Ramos (cell line): ENCODE data around the gene NTN3.

Experiments used
- in situ Hi-C: fragments of 300-500 bp; cut with MboI; formaldehyde crosslinking; loops from one replicate; pipeline ENCODE4 v1.14.3; 2022; ENCODE audit warnings: low sequenced_read_pairs; ENCODE audit not compliant: unreplicated experiment

NTN3 gene

GRCh38 chr16:2494616-2495015 lies 23.5 kb downstream of the NTN3 start:
- in situ Hi-C loops, result no loop called here

GRCh38 chr16:2495041-2495440 lies 23.9 kb downstream of the NTN3 start:
- in situ Hi-C loops, result no loop called here

DNA sequence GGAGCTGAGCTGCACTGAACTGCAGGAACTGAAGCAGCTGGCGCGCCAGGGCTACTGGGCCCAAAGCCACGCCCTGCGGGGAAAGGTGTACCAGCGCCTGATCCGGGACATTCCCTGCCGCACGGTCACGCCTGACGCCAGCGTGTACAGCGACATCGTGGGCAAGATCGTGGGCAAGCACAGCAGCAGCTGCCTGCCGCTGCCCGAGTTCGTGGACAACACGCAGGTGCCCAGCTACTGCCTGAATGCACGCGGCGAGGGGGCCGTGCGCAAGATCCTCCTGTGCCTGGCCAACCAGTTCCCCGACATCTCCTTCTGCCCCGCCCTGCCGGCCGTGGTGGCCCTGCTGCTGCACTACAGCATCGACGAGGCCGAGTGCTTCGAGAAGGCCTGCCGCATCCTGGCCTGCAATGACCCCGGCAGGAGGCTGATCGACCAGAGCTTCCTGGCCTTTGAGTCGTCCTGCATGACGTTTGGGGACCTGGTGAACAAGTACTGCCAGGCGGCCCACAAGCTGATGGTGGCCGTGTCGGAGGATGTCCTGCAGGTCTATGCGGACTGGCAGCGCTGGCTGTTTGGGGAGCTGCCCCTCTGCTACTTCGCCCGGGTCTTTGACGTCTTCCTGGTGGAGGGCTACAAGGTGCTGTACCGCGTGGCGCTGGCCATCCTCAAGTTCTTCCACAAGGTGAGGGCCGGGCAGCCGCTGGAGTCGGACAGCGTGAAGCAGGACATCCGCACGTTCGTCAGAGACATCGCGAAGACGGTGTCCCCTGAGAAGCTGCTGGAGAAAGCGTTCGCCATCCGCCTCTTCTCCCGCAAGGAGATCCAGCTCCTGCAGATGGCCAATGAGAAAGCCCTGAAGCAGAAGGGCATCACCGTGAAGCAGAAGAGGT lies 25.4 kb downstream of the NTN3 start:
- in situ Hi-C loops, result no loop called here

- in situ Hi-C loops, result no loop called here
Observed at GRCh38 chr16:2497116-2497630, 26.1 kb downstream of the NTN3 start.

- in situ Hi-C loops, result no loop called here
Observed at GRCh38 chr16:2497695-2498484, 26.8 kb downstream of the NTN3 start.

- in situ Hi-C loops, result no loop called here
Observed at GRCh38 chr16:2498531-2499253, 27.6 kb downstream of the NTN3 start.

- in situ Hi-C loops, result no loop called here
Observed at GRCh38 chr16:2499454-2499853, 28.4 kb downstream of the NTN3 start.

DNA sequence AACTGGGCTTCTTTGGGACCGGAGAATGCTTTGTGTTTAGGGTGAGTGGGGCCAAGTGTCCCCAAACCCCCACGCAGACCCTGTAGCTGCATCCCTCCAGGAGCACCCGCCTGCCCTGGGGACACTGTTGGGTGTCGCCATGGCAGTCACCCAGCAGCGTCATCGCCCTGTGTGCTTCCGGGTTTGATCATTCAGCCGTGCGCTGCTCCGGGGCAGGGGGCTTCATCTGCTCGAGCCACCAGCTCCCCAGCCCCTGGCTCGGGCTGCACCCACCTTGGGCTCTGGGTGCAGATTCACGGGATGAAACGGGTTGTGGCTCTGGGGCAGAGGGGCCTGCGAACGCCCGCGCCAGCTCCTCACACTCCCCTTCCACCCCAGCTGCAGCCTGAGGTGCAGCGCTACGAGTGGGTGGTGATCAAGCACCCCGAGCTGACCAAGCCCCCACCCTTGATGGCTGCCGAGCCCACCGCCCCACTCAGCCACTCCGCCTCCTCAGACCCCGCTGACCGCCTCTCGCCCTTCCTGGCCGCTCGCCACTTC lies 28.9 kb downstream of the NTN3 start:
- in situ Hi-C loops, result loop anchor here (25.0 kb wide), 1 partner anchor 488 kb away; the partner anchor contains the start of genes NPW and ZNF598

DNA sequence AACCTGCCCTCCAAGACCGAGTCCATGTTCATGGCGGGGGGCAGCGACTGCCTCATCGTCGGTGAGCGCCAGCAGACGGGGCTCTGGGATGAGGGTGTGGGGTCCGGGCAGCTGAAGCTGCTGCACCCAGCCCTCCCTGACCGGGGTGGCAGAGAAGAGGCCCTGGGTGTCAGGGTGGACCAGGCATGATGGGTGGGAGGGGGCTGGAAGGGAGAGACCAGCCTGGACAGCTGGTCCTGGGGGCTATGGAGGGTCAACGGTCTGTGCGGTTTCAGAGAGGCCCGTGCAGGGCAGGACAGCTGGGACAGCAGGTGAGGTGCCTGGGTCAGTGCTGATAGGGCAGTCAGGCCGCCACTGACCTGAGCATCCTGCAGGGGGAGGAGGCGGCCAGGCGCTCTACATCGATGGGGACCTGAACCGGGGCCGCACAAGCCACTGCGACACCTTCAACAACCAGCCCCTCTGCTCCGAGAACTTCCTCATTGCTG lies 29.4 kb downstream of the NTN3 start:
- in situ Hi-C loops, result loop anchor here (25.0 kb wide), 1 partner anchor 488 kb away; the partner anchor contains the start of genes NPW and ZNF598

DNA sequence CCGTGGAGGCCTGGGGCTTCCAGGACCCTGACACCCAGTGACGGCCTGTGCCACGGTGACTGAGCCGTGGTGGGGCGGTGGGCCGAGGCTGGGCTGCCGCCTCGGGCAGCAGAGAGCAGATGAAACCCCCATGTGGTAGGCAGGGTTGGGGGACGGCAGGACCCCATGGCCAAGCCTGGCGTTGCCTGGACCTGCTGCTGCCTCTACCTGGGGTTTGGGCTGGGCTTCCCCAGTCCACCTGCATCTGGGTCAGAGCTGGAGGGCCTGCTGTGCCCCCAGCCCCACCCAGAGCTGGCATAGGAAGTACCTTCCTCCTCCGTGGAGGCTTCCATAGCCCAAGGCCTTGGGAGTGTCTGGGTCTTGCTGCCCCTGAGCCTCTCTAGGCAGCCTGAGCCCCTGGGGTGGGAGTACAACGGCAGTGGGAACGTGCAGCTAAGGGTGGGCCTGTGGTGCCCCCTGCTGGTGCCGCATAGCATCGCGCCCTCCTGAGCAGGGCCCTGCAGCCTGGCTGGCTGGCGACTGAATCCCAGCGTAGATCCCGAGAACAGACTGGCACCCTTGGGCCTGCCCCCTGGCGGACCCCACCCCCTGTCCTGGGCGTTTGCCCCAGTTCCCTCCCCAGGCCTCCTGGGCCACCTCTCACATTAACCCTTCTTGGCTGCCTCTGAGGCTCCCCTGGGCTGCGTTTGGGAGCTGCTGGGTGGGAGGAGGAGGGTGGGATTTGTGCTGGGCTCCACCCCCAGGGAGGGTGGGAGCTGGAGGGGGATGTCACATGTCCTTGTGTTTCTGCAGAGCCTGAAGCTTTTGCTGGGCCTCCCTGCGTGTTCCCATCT lies 30.0 kb downstream of the NTN3 start:
- in situ Hi-C loops, result loop anchor here (25.0 kb wide), 1 partner anchor 489 kb away; the partner anchor contains the start of genes NPW and ZNF598

DNA sequence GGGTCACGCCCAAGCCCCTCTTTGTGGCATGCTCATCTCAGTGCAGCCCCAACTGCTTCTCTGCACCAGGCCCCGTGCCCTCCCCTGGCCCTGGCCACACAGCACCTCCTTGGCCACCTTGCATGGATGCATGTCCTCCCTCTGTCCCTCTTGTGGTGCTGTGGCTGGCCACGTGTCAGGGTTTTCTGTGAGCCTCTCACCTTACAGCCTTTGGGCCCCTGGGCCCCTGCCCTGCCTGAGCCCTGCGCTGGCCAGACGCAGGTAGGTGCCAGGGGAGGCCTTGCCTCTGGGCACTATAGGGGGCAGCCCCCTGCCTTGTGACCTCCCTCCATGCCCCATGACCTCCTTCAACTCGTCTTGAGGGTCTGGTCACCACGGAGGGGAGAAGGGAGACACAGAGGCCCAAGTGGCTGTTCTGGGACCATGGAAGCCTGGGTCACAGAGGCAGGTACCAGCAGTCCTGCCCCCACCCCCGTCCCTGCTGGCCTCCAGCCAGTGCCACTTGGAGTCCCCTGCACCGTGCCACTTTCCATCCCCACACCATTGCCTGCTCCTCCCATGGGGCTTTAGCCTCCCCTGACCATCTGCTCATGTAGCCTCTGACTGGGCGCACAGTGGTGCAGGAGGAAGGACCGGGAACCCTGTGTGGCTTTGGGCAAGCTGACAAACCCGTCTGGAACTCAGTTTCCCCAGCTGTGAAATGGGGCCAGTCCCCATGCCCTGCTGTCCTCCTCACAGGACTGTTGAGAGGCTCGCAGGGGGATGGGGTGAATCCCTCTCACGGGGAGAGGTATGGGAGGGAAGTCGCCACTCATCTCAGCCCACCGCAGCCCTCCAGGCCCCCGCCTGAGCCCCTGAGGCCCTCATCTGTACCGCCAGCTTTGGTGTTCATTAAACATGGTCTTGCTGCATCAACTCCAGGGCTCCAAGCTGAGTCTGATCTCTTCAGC lies 31.1 kb downstream of the NTN3 start:
- in situ Hi-C loops, result loop anchor here (25.0 kb wide), 1 partner anchor 490 kb away; the partner anchor contains the start of genes NPW and ZNF598

DNA sequence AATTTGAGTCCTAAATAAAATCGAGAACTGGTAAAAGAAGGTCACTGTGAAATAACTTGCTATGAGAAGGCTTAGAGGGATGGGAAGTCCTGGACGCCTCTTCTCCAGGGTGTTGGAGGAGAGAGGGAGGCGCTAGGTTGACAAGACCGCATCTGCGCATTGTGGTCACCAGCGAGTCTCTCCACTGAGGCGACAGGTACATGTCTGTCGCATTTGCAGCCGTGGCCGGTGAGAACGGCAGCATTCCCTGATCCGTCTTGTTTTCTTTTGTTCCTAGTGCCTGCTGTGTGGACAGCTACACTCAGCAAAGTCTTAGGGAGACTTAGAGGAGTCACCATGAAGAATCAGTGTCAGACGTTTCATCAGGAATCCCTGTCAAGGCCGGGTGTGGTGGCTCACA lies 34.6 kb downstream of the NTN3 start:
- in situ Hi-C loops, result loop anchor here (25.0 kb wide), 1 partner anchor 493 kb away; the partner anchor contains the start of genes NPW and ZNF598

- in situ Hi-C loops, result loop anchor here (25.0 kb wide), 1 partner anchor 495 kb away; the partner anchor contains the start of genes NPW and ZNF598
Observed at GRCh38 chr16:2507052-2507659, 36.1 kb downstream of the NTN3 start.

DNA sequence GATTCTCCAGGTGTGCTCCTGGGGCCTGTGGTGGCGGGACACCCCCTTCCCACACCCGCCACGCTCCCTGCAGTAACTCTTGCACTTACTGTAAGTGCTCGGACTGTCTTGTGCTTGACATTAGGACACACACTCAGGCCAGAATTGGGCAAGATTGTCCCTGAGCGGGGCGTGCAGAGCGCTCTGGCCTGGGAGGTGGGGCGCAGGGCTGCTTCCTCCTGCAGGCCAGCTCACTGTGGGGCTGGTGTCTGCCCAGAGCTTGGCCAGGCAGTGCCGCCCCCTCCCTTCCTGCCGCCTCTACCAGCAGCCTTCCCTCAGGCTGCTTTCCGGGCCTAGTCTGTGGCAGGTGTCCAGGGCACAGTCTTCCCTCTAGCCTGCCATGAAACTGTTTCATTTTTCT lies 36.6 kb downstream of the NTN3 start:
- in situ Hi-C loops, result loop anchor here (25.0 kb wide), 1 partner anchor 495 kb away; the partner anchor contains the start of genes NPW and ZNF598

DNA sequence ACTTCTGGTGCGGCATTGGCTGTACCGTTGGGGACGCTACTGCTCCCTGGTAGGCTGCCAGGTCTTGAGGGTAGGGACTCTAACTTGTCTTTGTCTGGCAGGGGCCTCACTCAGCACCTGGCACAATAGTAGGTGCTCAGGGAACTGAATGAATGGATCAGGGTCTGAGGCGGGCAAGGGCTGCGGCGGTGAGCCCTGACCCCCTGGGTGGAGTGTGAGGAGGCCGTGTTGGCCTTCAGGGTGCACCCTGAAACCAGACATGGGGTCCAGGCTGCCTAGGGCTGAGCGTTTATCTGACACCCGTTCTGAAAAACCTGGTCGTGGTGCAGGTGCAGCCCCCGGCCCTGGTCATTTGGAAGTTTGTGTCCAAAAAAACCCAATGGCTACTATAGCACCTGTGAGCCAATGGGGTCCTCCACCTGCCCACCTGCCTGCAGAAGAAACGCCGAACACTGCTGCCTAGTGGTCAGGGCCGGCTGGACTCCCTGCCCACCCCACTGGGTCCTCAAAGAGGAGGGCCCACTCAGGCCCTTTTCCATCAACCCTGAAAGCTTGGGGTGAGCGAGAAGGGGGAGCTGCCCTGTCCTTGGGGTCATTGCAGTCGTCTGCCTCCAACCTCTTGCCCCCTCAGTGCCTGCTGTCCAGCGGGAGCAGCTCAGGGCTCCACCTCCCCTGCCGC lies 37.8 kb downstream of the NTN3 start:
- in situ Hi-C loops, result loop anchor here (25.0 kb wide), 1 partner anchor 497 kb away; the partner anchor contains the start of genes NPW and ZNF598

DNA sequence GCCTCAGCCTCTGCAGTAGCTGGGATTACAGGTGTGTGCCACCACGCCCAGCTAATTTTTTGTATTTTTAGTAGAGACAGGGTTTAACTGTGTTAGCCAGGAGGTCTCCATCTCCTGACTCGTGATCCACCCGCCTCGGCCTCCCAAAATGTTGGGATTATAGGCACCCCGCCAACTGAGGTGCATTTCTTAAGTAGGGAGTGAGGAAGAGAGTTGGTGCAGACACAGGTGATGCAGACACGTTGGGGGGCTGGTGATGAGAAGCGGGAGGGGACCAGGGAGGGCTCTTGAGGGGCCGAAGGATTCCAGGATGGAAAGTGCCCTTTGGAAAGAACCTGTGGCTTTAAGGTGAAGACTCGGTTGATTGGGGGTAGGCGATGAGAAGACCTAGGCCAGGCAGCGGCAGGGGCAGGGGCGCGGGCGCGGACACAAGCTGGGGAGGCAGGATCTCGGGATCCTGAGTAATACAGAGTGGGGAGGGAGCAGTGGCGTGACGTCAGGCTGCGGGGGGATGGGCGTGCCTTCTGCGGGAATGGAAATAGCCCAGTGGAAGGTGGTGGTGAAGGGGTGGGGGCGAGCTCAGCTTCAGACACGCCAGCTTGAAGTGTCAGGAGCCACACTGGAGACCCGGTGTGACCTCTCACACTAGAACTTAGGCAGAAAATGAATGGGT lies 40.2 kb downstream of the NTN3 start:
- in situ Hi-C loops, result loop anchor here (25.0 kb wide), 1 partner anchor 499 kb away; the partner anchor contains the start of genes NPW and ZNF598
